Erythroblast (primary cell): ENCODE results near the gene ADAMTSL2.

Source experiments
- GATA1 ChIP-seq: IDR thresholded peaks from 2 replicates; pipeline ENCODE4 v1.6.1; 2011; ENCODE audit warnings: low read depth, mild to moderate bottlenecking, control low read depth, low read length, moderate library complexity
- POLR2A ChIP-seq: IDR thresholded peaks from 2 replicates; pipeline ENCODE4 v1.6.1; 2011; ENCODE audit warnings: mild to moderate bottlenecking, low read length

- no peak for TF ChIP-seq POLR2A
- no peak for TF ChIP-seq GATA1
Measured at GRCh38 chr9:133543772-133544467, 9.4 kb downstream of the ADAMTSL2 start.
